Suprapubic skin (tissue), 4 donors: ENCODE results near the gene DCAF10. TPM values are rescaled to one million over a fixed set of nuclear protein-coding genes. Genes with fewer than 3 reads are reported as not detected.
"Not testable (repeated sequence)": the region's sequence is repeated elsewhere in the genome, so short reads cannot be mapped to it uniquely, and the experiment has no call there.

ENCODE experiments used
- DNase-seq, 2 donors: peaks; one replicate each; pipeline ENCODE4 v3.0.0-alpha.2; 2019; ENCODE audit warnings: low spot score in 2 of 2
- H3K27ac ChIP-seq: fragments of 200-600 bp; sonication (generic); one replicate; pipeline ENCODE4 v1.5.1; 2019
- H3K27me3 ChIP-seq: fragments of 200-600 bp; sonication (generic); one replicate; pipeline ENCODE4 v1.5.1; 2019
- H3K36me3 ChIP-seq: fragments of 200-600 bp; sonication (generic); one replicate; pipeline ENCODE4 v1.5.1; 2019
- H3K4me1 ChIP-seq: fragments of 200-600 bp; sonication (generic); one replicate; pipeline ENCODE4 v1.5.1; 2019
- H3K4me3 ChIP-seq: fragments of 200-600 bp; sonication (generic); one replicate; pipeline ENCODE4 v1.5.1; 2019; ENCODE audit warnings: mild to moderate bottlenecking
- H3K9me3 ChIP-seq: fragments of 200-600 bp; sonication (generic); one replicate; pipeline ENCODE4 v1.5.1; 2019
- EP300 ChIP-seq: sonication (generic); formaldehyde crosslinking; IDR thresholded peaks from one replicate; pipeline ENCODE4 v1.6.1; 2017; ENCODE audit warnings: antibody characterized with exemption
- POLR2A ChIP-seq, 2 donors: fragments of 450-650 bp; IDR thresholded peaks; one replicate each; pipeline ENCODE4 v1.6.1; 2017; ENCODE audit warnings: antibody characterized with exemption in 2 of 2, mild to moderate bottlenecking in 2 of 2, moderate library complexity in 2 of 2
- POLR2AphosphoS5 ChIP-seq, 3 donors: sonication (generic); formaldehyde crosslinking; IDR thresholded peaks; one replicate each; pipeline ENCODE4 v1.6.1; 2017; ENCODE audit warnings: antibody characterized with exemption in 3 of 3
- WGBS: methylation state at CpG from one replicate; pipeline ENCODE4 v1.1.5; 2018; 5-methylcytosine and 5-hydroxymethylcytosine counted together
- total RNA-seq, 4 donors: library from RNA; depleted of rRNA; stranded (reverse); fragments of >200 nt; gene quantifications; one replicate each; pipeline ENCODE4 v1.1.0, GENCODE V29; 2016
- TF ChIP-seq, protein P1 (sequence below), 2 donors: fragments of 200-600 bp in 1 of 2; fragments of 450-650 bp in 1 of 2; sonication (generic) in 1 of 2; IDR thresholded peaks; one replicate each; pipeline ENCODE4 v1.5.1; 2016 to 2019; ENCODE audit warnings: antibody characterized with exemption in 2 of 2, mild to moderate bottlenecking in 1 of 2, moderate library complexity in 1 of 2

The DCAF10 gene
- total RNA-seq, 4 donors from 2014 or later: 21.7 to 47.6 (median 26.6) TPM

DNA sequence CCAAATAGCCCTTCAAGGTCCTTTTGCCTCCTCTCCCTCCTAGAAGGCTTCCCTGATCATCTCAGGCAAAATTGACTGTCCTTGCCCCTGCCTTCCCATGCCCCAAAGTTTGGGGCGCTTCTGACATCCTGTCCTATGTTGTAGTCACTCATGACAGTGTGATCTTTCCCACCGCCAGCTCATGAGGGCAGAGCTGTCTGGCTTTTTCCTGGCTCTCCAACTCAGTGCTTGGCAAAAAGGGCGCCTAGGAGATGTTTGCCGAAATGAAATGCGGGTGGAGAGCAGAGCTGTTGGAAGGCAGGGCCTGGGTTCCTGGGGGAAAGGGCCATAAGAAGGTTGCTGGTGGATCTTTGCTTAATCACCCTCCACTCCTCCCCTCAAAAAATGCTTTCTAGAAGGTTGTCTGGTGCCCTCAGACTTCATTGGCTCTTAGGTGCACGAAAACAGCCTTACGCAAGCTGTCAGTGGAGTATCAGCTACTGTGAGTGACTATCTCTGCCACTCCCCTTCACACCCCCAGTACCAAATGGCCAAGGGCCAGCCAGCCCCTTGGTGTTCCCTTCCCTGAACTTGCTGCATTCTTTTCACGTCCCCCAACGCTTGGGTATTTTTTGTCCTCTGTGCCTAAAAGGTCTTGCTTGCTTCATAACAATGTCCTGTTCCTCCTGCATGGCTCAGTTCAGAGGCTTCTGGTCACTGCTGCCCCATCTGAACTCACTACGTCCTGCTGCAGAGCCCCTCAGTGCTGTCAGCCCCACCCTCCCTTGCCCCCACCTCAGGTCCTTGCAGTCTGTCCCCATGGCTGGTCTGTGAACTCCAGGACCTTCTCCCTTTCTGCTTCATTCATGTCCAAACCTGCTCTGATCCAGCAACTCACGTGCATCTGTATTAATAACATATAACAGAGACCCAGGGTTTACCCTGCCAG, 106.0 kb downstream of the DCAF10 start:
- peak; percentile 38 to 60 for DNase-seq
- Histone ChIP-seq H3K36me3 (no peaks in the 10 kb centered on the region), H3K9me3 (no peaks in the 10 kb centered on the region), H3K4me1 (peaks cover 22% of the 10 kb centered on the region), H3K27ac (no peak overlapping the region), H3K4me3 (no peak overlapping the region), H3K27me3 (no peaks in the 10 kb centered on the region)
- WGBS: 86% methylated on average over 11 of the region's 11 CpGs
- TF ChIP-seq POLR2AphosphoS5 (IDR thresholded peaks at IDR 0.05) (no peak), EP300 (no peak), POLR2A (IDR thresholded peaks at IDR 0.05) (no peak)
- TF ChIP-seq, protein P1, sequence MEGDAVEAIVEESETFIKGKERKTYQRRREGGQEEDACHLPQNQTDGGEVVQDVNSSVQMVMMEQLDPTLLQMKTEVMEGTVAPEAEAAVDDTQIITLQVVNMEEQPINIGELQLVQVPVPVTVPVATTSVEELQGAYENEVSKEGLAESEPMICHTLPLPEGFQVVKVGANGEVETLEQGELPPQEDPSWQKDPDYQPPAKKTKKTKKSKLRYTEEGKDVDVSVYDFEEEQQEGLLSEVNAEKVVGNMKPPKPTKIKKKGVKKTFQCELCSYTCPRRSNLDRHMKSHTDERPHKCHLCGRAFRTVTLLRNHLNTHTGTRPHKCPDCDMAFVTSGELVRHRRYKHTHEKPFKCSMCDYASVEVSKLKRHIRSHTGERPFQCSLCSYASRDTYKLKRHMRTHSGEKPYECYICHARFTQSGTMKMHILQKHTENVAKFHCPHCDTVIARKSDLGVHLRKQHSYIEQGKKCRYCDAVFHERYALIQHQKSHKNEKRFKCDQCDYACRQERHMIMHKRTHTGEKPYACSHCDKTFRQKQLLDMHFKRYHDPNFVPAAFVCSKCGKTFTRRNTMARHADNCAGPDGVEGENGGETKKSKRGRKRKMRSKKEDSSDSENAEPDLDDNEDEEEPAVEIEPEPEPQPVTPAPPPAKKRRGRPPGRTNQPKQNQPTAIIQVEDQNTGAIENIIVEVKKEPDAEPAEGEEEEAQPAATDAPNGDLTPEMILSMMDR (IDR thresholded peaks at IDR 0.05): no peak

GRCh38 chr9:37908283-37908682, 107.7 kb downstream of the DCAF10 start:
- H3K4me3 ChIP-seq: no peak overlapping the region
- no peaks in the 10 kb centered on the region for H3K36me3 ChIP-seq
- H3K27ac ChIP-seq: no peak overlapping the region
- H3K9me3 ChIP-seq: no peaks in the 10 kb centered on the region
- TF ChIP-seq POLR2A (IDR thresholded peaks at IDR 0.05) (no peak), POLR2AphosphoS5 (IDR thresholded peaks at IDR 0.05) (no peak), EP300 (no peak)
- TF ChIP-seq, protein P1 (IDR thresholded peaks at IDR 0.05): no peak
- DNase-seq: no peak
- no peaks in the 10 kb centered on the region for H3K27me3 ChIP-seq
- H3K4me1 ChIP-seq: peaks cover 11% of the 10 kb centered on the region
- 99% methylated on average over 4 of the region's 4 CpGs for WGBS

GRCh38 chr9:37908698-37909186, 108.1 kb downstream of the DCAF10 start:
- H3K9me3 ChIP-seq: no peaks in the 10 kb centered on the region
- H3K4me3 ChIP-seq: no peak overlapping the region
- DNase-seq: peak in 1 of 2 donors; percentile 50
- peaks cover 13% of the 10 kb centered on the region for H3K4me1 ChIP-seq
- TF ChIP-seq, protein P1 (IDR thresholded peaks at IDR 0.05): no peak
- no peak for TF ChIP-seq EP300
- TF ChIP-seq POLR2AphosphoS5 (IDR thresholded peaks at IDR 0.05): no peak
- no peak for TF ChIP-seq POLR2A (IDR thresholded peaks at IDR 0.05)
- no peaks in the 10 kb centered on the region for H3K36me3 ChIP-seq
- no peak overlapping the region for H3K27ac ChIP-seq
- H3K27me3 ChIP-seq: no peaks in the 10 kb centered on the region
- WGBS: 74% methylated on average over 4 of the region's 4 CpGs

- 100% methylated on average over 3 of the region's 3 CpGs for WGBS
- no peaks in the 10 kb centered on the region for H3K36me3 ChIP-seq
- no peaks in the 10 kb centered on the region for H3K9me3 ChIP-seq
- H3K27ac ChIP-seq: no peak overlapping the region
- no peak for TF ChIP-seq POLR2AphosphoS5 (IDR thresholded peaks at IDR 0.05)
- TF ChIP-seq POLR2A (IDR thresholded peaks at IDR 0.05): no peak
- TF ChIP-seq, protein P1 (IDR thresholded peaks at IDR 0.05): no peak
- TF ChIP-seq EP300: no peak
- peak in 1 of 2 donors; percentile 40 for DNase-seq
- peaks cover 12% of the 10 kb centered on the region for H3K4me1 ChIP-seq
- H3K4me3 ChIP-seq: no peak overlapping the region
- no peaks in the 10 kb centered on the region for H3K27me3 ChIP-seq
Measured at GRCh38 chr9:37909326-37909725, 108.7 kb downstream of the DCAF10 start.

- not testable (repeated sequence) for H3K27me3 ChIP-seq
Measured at GRCh38 chr9:37909836-37910235, 109.2 kb downstream of the DCAF10 start.

More at GRCh38 chr9:37909836-37910235, 109.2 kb downstream of the DCAF10 start:
- not testable (repeated sequence) for H3K27ac ChIP-seq, H3K9me3 ChIP-seq, H3K4me3 ChIP-seq, H3K4me1 ChIP-seq, H3K36me3 ChIP-seq
- peak; percentile 7 to 55 for DNase-seq
- WGBS: 85% methylated on average over 5 of the region's 5 CpGs
